GM12873 (cell line): Measurements from ENCODE around the gene SLC5A8.

ENCODE experiments used
- TF ChIP-seq, protein P1 (sequence below): IDR thresholded peaks from 2 replicates; pipeline ENCODE4 v1.5.1; 2012; ENCODE audit warnings: low read depth, mild to moderate bottlenecking, moderate library complexity, low read length, control low read depth; ENCODE audit not compliant: insufficient read depth; ENCODE audit errors: missing control alignments

Gene SLC5A8, protein sequence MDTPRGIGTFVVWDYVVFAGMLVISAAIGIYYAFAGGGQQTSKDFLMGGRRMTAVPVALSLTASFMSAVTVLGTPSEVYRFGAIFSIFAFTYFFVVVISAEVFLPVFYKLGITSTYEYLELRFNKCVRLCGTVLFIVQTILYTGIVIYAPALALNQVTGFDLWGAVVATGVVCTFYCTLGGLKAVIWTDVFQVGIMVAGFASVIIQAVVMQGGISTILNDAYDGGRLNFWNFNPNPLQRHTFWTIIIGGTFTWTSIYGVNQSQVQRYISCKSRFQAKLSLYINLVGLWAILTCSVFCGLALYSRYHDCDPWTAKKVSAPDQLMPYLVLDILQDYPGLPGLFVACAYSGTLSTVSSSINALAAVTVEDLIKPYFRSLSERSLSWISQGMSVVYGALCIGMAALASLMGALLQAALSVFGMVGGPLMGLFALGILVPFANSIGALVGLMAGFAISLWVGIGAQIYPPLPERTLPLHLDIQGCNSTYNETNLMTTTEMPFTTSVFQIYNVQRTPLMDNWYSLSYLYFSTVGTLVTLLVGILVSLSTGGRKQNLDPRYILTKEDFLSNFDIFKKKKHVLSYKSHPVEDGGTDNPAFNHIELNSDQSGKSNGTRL

DNA sequence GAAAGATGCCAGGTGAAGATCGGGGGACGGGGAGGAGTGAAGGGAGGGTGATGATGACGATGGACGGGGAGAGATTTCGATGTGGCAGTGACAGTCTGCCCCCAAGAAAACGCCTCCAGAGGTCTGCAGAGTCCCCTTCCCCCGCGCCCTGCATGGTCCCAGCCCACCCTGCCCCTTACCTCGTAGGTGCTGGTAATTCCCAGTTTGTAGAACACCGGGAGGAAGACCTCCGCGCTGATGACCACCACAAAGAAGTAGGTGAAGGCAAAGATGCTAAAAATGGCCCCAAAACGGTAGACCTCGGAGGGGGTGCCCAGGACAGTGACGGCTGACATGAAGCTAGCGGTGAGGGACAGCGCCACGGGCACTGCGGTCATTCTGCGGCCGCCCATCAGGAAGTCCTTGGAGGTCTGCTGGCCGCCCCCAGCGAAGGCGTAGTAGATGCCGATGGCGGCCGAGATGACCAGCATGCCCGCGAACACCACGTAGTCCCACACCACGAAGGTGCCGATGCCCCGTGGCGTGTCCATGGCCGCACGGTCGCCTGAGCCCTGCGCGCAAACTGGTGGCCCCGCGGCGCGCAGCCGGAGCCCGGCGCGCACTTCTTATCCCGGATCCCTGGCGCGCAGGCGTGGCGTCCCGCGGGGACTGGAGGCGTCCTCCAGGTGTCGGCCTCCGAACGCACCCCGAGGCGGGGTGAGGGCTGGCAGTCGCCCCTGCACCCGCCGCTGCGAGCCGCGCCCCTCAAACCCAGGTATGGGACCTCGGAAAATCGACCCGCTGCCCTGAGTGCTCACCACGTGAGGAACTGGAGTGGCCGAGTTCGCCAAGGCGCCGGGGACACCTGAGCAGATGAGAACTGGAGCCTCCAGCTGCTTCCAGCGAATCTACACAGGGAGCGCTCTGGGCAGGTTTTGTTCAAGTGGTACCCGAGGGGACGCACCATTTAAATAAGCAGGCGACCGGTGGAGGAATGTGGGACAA, at the start of gene SLC5A8:
Gene SLC5A8 (minus strand): TSS at position 920 of the 984 bp plus-strand sequence. CDS start 390 bp downstream, at position 530.
- TF ChIP-seq, protein P1, sequence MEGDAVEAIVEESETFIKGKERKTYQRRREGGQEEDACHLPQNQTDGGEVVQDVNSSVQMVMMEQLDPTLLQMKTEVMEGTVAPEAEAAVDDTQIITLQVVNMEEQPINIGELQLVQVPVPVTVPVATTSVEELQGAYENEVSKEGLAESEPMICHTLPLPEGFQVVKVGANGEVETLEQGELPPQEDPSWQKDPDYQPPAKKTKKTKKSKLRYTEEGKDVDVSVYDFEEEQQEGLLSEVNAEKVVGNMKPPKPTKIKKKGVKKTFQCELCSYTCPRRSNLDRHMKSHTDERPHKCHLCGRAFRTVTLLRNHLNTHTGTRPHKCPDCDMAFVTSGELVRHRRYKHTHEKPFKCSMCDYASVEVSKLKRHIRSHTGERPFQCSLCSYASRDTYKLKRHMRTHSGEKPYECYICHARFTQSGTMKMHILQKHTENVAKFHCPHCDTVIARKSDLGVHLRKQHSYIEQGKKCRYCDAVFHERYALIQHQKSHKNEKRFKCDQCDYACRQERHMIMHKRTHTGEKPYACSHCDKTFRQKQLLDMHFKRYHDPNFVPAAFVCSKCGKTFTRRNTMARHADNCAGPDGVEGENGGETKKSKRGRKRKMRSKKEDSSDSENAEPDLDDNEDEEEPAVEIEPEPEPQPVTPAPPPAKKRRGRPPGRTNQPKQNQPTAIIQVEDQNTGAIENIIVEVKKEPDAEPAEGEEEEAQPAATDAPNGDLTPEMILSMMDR: no peak

DNA sequence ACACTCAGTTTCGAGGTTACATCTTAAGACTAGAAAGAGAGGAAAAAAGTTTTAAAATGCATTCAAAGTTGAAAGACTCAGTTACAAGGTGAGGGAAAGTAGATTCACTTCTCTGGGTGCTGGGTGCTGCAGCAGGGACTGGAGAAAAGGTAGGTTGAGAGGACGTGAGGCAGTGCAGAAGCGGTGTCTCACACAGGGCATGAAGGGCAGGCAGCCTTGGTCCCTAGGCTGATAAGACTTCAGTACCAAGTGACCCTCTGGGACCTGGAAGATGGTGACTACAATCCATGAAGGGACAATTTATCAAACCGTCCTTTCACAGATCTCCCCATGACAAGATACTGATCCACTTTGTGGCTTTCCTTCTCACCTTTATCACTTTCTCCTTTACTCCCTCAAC, 47.3 kb upstream of the SLC5A8 start:
- TF ChIP-seq, protein P1: no peak

DNA sequence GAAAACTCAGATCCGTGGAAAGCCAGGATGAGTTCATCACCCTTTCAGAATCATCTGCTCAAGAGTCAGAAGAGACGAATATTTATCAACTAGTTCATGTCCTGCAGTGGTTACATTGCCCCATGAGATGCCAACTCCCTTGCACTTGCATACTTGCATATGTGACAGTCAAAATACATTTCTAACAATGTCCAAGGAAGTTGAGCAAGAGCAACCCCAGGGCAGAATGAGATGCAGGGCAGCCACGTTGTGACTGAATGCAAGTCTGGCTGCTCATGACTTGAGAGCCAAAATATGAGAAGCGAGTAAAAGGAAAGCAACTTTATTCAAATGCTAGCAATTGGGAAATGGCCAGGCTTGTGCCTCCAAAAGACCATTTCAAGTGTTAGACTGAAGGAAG, 46.2 kb upstream of the SLC5A8 start:
- TF ChIP-seq, protein P1: no peak

DNA sequence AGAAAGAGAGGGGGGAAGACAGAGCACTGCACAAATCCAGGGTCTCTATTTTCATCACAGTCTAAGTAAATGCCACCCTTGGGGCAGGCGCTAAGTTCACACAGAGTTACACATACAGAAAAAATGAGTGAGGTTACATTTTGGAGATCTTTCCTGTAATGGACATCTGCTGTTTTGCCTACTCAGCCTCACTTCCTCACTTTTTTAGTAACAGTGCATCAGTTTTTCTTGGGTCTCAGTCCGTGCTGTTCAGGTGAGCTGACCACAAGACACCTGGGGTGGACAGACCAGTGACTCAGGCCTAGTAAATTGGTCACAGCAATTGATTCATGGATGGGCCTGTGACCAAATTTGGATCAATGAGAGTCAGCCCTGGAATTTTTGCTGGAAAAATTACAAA, 33.6 kb upstream of the SLC5A8 start:
- TF ChIP-seq, protein P1: no peak

DNA sequence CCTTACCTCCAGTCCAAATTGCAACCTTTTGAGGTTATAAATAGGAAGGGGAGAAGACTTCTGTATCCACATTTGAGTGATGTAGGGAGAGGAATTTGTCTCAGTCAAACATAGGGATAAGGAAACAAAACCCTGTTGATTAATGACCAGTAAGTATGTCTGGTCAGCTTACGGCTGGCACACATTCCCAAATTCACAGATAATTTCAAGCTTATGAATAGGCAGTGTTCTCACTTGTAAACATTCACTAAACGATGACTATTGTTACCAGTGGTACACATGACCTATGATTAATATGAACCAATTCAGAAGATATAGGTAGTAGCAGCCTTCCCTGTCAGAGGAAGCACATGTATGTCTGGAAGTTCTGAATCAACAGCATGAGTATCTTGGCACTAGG, 33.0 kb upstream of the SLC5A8 start:
- TF ChIP-seq, protein P1: no peak

DNA sequence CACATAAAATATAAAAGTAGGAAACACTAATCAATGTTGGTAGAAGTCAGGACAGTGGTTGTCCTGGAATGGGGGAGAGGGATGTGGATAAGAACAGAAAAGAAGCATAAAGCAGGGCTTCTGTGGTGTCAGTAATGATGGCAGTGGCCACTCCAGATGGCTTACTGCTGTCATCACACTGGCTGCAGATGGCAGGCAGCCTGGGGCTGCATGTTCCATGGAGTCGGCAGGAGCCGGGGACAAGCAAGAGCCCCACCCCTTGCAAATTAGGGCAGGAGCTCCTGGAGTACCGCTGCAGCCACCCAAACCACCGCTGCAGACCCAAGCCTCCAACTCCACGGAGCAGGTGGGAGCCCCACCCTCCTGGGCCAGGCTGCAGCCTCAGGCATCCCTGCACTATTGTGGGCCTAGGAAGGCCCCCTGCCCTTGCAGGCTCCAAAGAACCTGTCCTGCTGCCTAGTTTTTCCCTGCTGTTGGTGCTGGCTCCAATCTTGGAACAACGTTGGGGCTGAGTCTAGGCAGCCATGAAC, 28.8 kb upstream of the SLC5A8 start:
- TF ChIP-seq, protein P1: no peak
